ENCODE measurements around the gene FREM3. TPM values are rescaled to one million over a fixed set of nuclear protein-coding genes. Genes with fewer than 3 reads are reported as not detected.

FREM3 gene
- total RNA-seq, 1 donor from 2014 or later, result 0.38 TPM

DNA sequence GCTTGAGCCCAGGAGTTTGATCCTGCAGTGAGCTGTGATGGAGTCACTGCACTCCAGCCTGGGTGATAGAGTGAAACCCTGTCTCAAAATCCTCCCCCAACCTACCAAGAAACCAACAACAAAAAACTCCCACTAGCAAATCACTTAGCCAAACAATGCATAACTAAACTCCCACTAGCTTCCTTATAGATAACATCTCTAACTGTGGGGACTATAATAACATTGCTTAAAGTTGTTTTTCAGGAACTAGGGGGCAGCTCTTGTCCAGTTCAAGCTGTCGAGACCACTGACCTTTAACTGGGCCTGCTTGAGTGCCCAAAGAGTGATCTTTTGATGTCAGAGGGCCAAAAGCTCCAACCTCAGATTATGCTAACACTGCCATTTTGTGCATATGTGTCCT, 81.7 kb downstream of the FREM3 start:
- intact Hi-C loops (cut with DNase I), result no loop called here
- H3K4me3 ChIP-seq, result no peak overlapping the region
- H3K4me1 ChIP-seq, result no peaks in the 10 kb centered on the region
- DNase-seq (no peak), ATAC-seq (no peak)
- TF ChIP-seq, protein P1, sequence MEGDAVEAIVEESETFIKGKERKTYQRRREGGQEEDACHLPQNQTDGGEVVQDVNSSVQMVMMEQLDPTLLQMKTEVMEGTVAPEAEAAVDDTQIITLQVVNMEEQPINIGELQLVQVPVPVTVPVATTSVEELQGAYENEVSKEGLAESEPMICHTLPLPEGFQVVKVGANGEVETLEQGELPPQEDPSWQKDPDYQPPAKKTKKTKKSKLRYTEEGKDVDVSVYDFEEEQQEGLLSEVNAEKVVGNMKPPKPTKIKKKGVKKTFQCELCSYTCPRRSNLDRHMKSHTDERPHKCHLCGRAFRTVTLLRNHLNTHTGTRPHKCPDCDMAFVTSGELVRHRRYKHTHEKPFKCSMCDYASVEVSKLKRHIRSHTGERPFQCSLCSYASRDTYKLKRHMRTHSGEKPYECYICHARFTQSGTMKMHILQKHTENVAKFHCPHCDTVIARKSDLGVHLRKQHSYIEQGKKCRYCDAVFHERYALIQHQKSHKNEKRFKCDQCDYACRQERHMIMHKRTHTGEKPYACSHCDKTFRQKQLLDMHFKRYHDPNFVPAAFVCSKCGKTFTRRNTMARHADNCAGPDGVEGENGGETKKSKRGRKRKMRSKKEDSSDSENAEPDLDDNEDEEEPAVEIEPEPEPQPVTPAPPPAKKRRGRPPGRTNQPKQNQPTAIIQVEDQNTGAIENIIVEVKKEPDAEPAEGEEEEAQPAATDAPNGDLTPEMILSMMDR (IDR thresholded peaks at IDR 0.05), result no peak
- no peak overlapping the region for H3K27ac ChIP-seq
- no peaks in the 10 kb centered on the region for H3K27me3 ChIP-seq (ENCODE audit: low read depth)
- H3K36me3 ChIP-seq, result no peaks in the 10 kb centered on the region
- no peaks in the 10 kb centered on the region for H3K9me3 ChIP-seq

- Histone ChIP-seq H3K4me3 (no peak overlapping the region), H3K36me3 (no peaks in the 10 kb centered on the region), H3K4me1 (no peaks in the 10 kb centered on the region), H3K27me3 (ENCODE audit: low read depth) (no peaks in the 10 kb centered on the region), H3K9me3 (no peaks in the 10 kb centered on the region), H3K27ac (no peak overlapping the region)
- ATAC-seq (no peak), DNase-seq (no peak)
- TF ChIP-seq, protein P1 (IDR thresholded peaks at IDR 0.05), result no peak
- intact Hi-C loops (cut with DNase I), result no loop called here
Measured at GRCh38 chr4:143617994-143618679, 82.3 kb downstream of the FREM3 start.

DNA sequence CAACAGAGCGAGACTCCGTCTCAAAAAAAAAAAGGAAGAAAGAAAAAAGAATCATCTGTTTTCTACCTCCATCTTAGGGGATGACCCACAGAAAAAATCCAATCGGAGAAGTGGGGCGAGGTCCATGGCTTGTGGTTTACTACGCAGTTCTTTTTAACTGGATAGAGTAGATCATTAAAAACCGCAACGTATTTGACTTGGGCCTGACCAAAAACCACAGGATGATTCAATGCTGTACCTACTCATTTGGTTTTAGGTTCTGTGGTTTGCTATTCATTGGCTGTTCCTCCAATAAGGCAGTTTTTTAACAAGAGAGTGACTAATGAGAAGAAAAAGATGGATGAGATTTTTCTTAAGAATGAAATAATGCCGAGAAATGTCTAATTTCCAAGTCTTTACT, 83.7 kb downstream of the FREM3 start:
- Histone ChIP-seq H3K4me3 (no peak overlapping the region), H3K9me3 (no peaks in the 10 kb centered on the region), H3K27ac (no peak overlapping the region), H3K4me1 (no peaks in the 10 kb centered on the region), H3K36me3 (no peaks in the 10 kb centered on the region), H3K27me3 (ENCODE audit: low read depth) (no peaks in the 10 kb centered on the region)
- ATAC-seq (no peak), DNase-seq (no peak)
- intact Hi-C loops (cut with DNase I), result no loop called here
- TF ChIP-seq, protein P1 (IDR thresholded peaks at IDR 0.05), result no peak

DNA sequence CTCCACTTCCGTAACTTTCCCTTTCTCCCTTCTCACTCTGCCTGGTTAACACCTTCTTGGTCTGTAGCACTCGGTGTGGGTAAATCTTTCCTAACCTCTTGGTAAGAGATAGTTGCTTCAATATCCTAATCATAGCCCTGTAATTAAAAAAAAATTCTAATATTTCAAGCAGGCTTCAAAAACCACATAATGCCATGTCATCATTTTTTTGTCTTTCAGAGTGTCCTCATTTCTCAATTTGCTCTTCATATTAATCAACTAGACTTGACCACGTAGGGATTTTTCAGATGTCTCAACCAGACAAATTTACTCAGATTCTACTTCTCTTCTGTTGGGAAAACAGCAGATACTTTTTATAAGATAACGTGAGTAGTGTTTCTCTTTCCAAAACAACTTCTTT, 91.0 kb downstream of the FREM3 start:
- Histone ChIP-seq H3K36me3 (no peaks in the 10 kb centered on the region), H3K4me1 (no peaks in the 10 kb centered on the region), H3K4me3 (no peak overlapping the region), H3K27me3 (ENCODE audit: low read depth) (no peaks in the 10 kb centered on the region), H3K27ac (no peak overlapping the region), H3K9me3 (no peaks in the 10 kb centered on the region)
- TF ChIP-seq, protein P1 (IDR thresholded peaks at IDR 0.05), result no peak
- no peak for DNase-seq
- intact Hi-C loops (cut with DNase I), result no loop called here
- ATAC-seq, result no peak

GRCh38 chr4:143606480-143606879, 94.0 kb downstream of the FREM3 start:
- H3K36me3 ChIP-seq, result no peaks in the 10 kb centered on the region
- DNase-seq (no peak), ATAC-seq (no peak)
- no peak overlapping the region for H3K4me3 ChIP-seq
- no peaks in the 10 kb centered on the region for H3K27me3 ChIP-seq (ENCODE audit: low read depth)
- H3K27ac ChIP-seq, result no peak overlapping the region
- H3K4me1 ChIP-seq, result no peaks in the 10 kb centered on the region
- no peaks in the 10 kb centered on the region for H3K9me3 ChIP-seq
- intact Hi-C loops (cut with DNase I), result no loop called here
- TF ChIP-seq, protein P1 (IDR thresholded peaks at IDR 0.05), result no peak
